Glutamatergic neuron (in vitro differentiated cells): Measurements from ENCODE around the gene PHF1. TPM values are rescaled to one million over a fixed set of nuclear protein-coding genes. Genes with fewer than 3 reads are reported as not detected.

Experiments
- DNase-seq: peaks from one replicate; pipeline ENCODE4 v3.0.0; 2022
- H3K27ac Mint-ChIP-seq: one replicate; pipeline ENCODE4 v1.8.0; 2020; ENCODE audit warnings: mild to moderate bottlenecking, mixed read lengths, inconsistent platforms; ENCODE audit not compliant: unreplicated experiment
- H3K27me3 Mint-ChIP-seq: one replicate; pipeline ENCODE4 v1.8.0; 2020; ENCODE audit warnings: mild to moderate bottlenecking, moderate library complexity, mixed read lengths, inconsistent platforms; ENCODE audit not compliant: unreplicated experiment
- H3K36me3 Mint-ChIP-seq: one replicate; pipeline ENCODE4 v1.8.0; 2020; ENCODE audit warnings: mild to moderate bottlenecking, mixed read lengths, inconsistent platforms; ENCODE audit not compliant: unreplicated experiment
- H3K4me1 Mint-ChIP-seq: one replicate; pipeline ENCODE4 v1.8.0; 2020; ENCODE audit warnings: mild to moderate bottlenecking, low read depth, mixed read lengths, inconsistent platforms; ENCODE audit not compliant: unreplicated experiment
- H3K4me3 Mint-ChIP-seq: one replicate; pipeline ENCODE4 v1.8.0; 2020; ENCODE audit warnings: mild to moderate bottlenecking, mixed read lengths, inconsistent platforms; ENCODE audit not compliant: unreplicated experiment
- H3K9me3 Mint-ChIP-seq: one replicate; pipeline ENCODE4 v1.8.0; 2020; ENCODE audit warnings: mild to moderate bottlenecking, moderate library complexity, mixed read lengths, inconsistent platforms; ENCODE audit not compliant: unreplicated experiment
- CTCF ChIP-seq: fragments of 200-600 bp; sonication (generic); IDR thresholded peaks from one replicate; pipeline ENCODE4 v1.5.0; 2021; ENCODE audit not compliant: partially characterized antibody, unreplicated experiment
- total RNA-seq: library from RNA; stranded (reverse); fragmentation: NEBNext Ultra II Directional; extraction: Animal tissue kit (Norgen Biotek cat#: 25700); gene quantifications from one replicate; pipeline ENCODE4 v1.2.1, GENCODE V29; 2021; ENCODE audit not compliant: unreplicated experiment

Gene PHF1
- total RNA-seq, 1 donor from 2014 or later = 73.5 TPM

- Mint-ChIP-seq H3K36me3 (peaks cover 6% of the 10 kb centered on the region), H3K27ac (no peak overlapping the region), H3K27me3 (peaks cover 11% of the 10 kb centered on the region), H3K4me3 (no peak overlapping the region), H3K9me3 (peaks cover 5% of the 10 kb centered on the region), H3K4me1 (no peaks in the 10 kb centered on the region)
- no peak for DNase-seq
- no peak for TF ChIP-seq CTCF
Observed at GRCh38 chr6:33442283-33442682, 31.5 kb downstream of the PHF1 start.

- peaks cover 12% of the 10 kb centered on the region for H3K27me3 Mint-ChIP-seq
- no peak overlapping the region for H3K4me3 Mint-ChIP-seq
- TF ChIP-seq CTCF = no peak
- no peak overlapping the region for H3K27ac Mint-ChIP-seq
- peaks cover 6% of the 10 kb centered on the region for H3K36me3 Mint-ChIP-seq
- no peaks in the 10 kb centered on the region for H3K4me1 Mint-ChIP-seq
- no peak for DNase-seq
- H3K9me3 Mint-ChIP-seq = peaks cover 7% of the 10 kb centered on the region
Observed at GRCh38 chr6:33443025-33443424, 32.2 kb downstream of the PHF1 start.

GRCh38 chr6:33443619-33444504 lies 33.0 kb downstream of the PHF1 start:
- Mint-ChIP-seq H3K36me3 (peaks cover 5% of the 10 kb centered on the region), H3K27me3 (peaks cover 12% of the 10 kb centered on the region), H3K4me1 (no peaks in the 10 kb centered on the region), H3K9me3 (peaks cover 7% of the 10 kb centered on the region), H3K27ac (no peak overlapping the region), H3K4me3 (no peak overlapping the region)
- TF ChIP-seq CTCF = no peak
- no peak for DNase-seq

GRCh38 chr6:33445119-33445603 lies 34.3 kb downstream of the PHF1 start:
- Mint-ChIP-seq H3K4me1 (no peaks in the 10 kb centered on the region), H3K36me3 (no peaks in the 10 kb centered on the region), H3K9me3 (peaks cover 4% of the 10 kb centered on the region), H3K27me3 (peaks cover 8% of the 10 kb centered on the region), H3K4me3 (no peak overlapping the region), H3K27ac (no peak overlapping the region)
- no peak for TF ChIP-seq CTCF
- DNase-seq = no peak

- Mint-ChIP-seq H3K27ac (no peak overlapping the region), H3K4me3 (no peak overlapping the region), H3K4me1 (no peaks in the 10 kb centered on the region), H3K27me3 (peaks cover 5% of the 10 kb centered on the region), H3K9me3 (peaks cover 4% of the 10 kb centered on the region), H3K36me3 (no peaks in the 10 kb centered on the region)
- no peak for DNase-seq
- no peak for TF ChIP-seq CTCF
Observed at GRCh38 chr6:33446356-33446755, 35.5 kb downstream of the PHF1 start.
